Smooth muscle cell (in vitro differentiated cells): ENCODE results near the gene DNAH1. TPM values are rescaled to one million over a fixed set of nuclear protein-coding genes. Genes with fewer than 3 reads are reported as not detected.
"Not testable (repeated sequence)": the region's sequence is repeated elsewhere in the genome, so short reads cannot be mapped to it uniquely, and the experiment has no call there.

Source experiments
- DNase-seq: peaks from one replicate; lab custom pipeline; 2025; ENCODE audit not compliant: unreplicated experiment; lab: John Stamatoyannopoulos, UW
- H2AFZ ChIP-seq: fragments of 200-600 bp; sonication (generic); 2 replicates; pipeline ENCODE4 v1.6.0; 2016; ENCODE audit warnings: antibody characterized with exemption, low read depth, mild to moderate bottlenecking
- H3F3A ChIP-seq: fragments of 200-600 bp; sonication (generic); 2 replicates; pipeline ENCODE4 v1.6.0; 2017; ENCODE audit warnings: antibody characterized with exemption, low read depth
- H3K27ac ChIP-seq: fragments of 200-600 bp; sonication (generic); 2 replicates; pipeline ENCODE4 v1.5.1; 2016; ENCODE audit warnings: low read depth, mild to moderate bottlenecking
- H3K27me3 ChIP-seq: fragments of 200-600 bp; sonication (generic); 2 replicates; pipeline ENCODE4 v1.6.1; 2016; ENCODE audit warnings: low read depth, mild to moderate bottlenecking
- H3K36me3 ChIP-seq: fragments of 200-600 bp; sonication (generic); 2 replicates; pipeline ENCODE4 v1.5.1; 2016; ENCODE audit warnings: low read depth
- H3K4me1 ChIP-seq: fragments of 200-600 bp; sonication (generic); 2 replicates; pipeline ENCODE4 v1.5.1; 2016; ENCODE audit warnings: low read depth
- H3K4me2 ChIP-seq: fragments of 200-600 bp; sonication (generic); 2 replicates; pipeline ENCODE4 v1.6.0; 2016; ENCODE audit warnings: mild to moderate bottlenecking
- H3K4me3 ChIP-seq: fragments of 200-600 bp; sonication (generic); 2 replicates; pipeline ENCODE4 v1.5.1; 2016; ENCODE audit warnings: mild to moderate bottlenecking
- H3K79me2 ChIP-seq: fragments of 200-600 bp; sonication (generic); 2 replicates; pipeline ENCODE4 v1.6.0; 2016; ENCODE audit warnings: low read depth, mild to moderate bottlenecking
- H3K9ac ChIP-seq: fragments of 200-600 bp; sonication (generic); 2 replicates; pipeline ENCODE4 v1.6.0; 2016; ENCODE audit warnings: low read depth
- H3K9me3 ChIP-seq: fragments of 200-600 bp; sonication (generic); replicated peaks from 2 replicates; pipeline ENCODE4 v1.5.1; 2016; ENCODE audit warnings: low read depth
- H4K20me1 ChIP-seq: fragments of 200-600 bp; sonication (generic); 2 replicates; pipeline ENCODE4 v1.6.0; 2016; ENCODE audit warnings: low read depth
- CTCF ChIP-seq: fragments of 200-600 bp; sonication (generic); IDR thresholded peaks from 2 replicates; pipeline ENCODE4 v1.5.1; 2017; ENCODE audit warnings: borderline replicate concordance, mild to moderate bottlenecking, antibody characterized with exemption; ENCODE audit not compliant: insufficient read depth, poor library complexity, severe bottlenecking
- WGBS: methylation state at CpG from one replicate; pipeline ENCODE4 v1.1.7; 2016; ENCODE audit warnings: low lambda C conversion rate; 5-methylcytosine and 5-hydroxymethylcytosine counted together
- polyA plus RNA-seq: library from polyadenylated mRNA; unstranded; fragments of >200 nt; fragmentation: Nextera tagmentation; extraction: Ambion mirVana; gene quantifications from 2 replicates; pipeline ENCODE4 v1.2.1, GENCODE V29; 2016
- total RNA-seq: library from RNA; depleted of rRNA; stranded (reverse); fragments of >200 nt; gene quantifications from 2 replicates; pipeline ENCODE4 v1.2.3, GENCODE V29; 2014

DNAH1 gene
- total and polyA plus RNA-seq, 2 experiments from 2014 or later, result 0.54 to 3.7 TPM

GRCh38 chr3:52283306-52283705 is 32.8 kb upstream of the DNAH1 start:
- Histone ChIP-seq H3K79me2 (no peaks in the 10 kb centered on the region), H3K4me3 (no peak overlapping the region), H3K4me1 (peaks cover 16% of the 10 kb centered on the region), H4K20me1 (no peaks in the 10 kb centered on the region), H3K4me2 (no peak overlapping the region), H3K36me3 (no peaks in the 10 kb centered on the region), H3K9ac (no peak overlapping the region), H2AFZ (no peak overlapping the region), H3K27me3 (no peaks in the 10 kb centered on the region), H3F3A (peaks cover 18% of the 10 kb centered on the region), H3K27ac (peak overlapping the region; percentile 23), H3K9me3 (no peaks in the 10 kb centered on the region)
- DNase-seq, result no peak
- WGBS, result 43% methylated on average over 1 of the region's 1 CpG
- no peak for TF ChIP-seq CTCF

- H3K36me3 ChIP-seq, result not testable (repeated sequence)
Observed at GRCh38 chr3:52284051-52284450, 32.1 kb upstream of the DNAH1 start.

GRCh38 chr3:52286777-52287110 is 29.4 kb upstream of the DNAH1 start:
- Histone ChIP-seq H3K9me3 (no peaks in the 10 kb centered on the region), H3K27me3 (no peaks in the 10 kb centered on the region), H3K4me2 (peak overlapping the region; percentile 86), H3K27ac (peak overlapping the region; percentile 99), H2AFZ (no peak overlapping the region), H3K4me1 (peaks cover 11% of the 10 kb centered on the region), H3K79me2 (peaks cover 10% of the 10 kb centered on the region), H3K4me3 (peak overlapping the region; percentile 75), H4K20me1 (no peaks in the 10 kb centered on the region), H3K9ac (peak overlapping the region; percentile 98), H3F3A (peaks cover 14% of the 10 kb centered on the region), H3K36me3 (no peaks in the 10 kb centered on the region)
- no peak for TF ChIP-seq CTCF
- WGBS, result 85% methylated on average over 8 of the region's 8 CpGs
- no peak for DNase-seq

More at GRCh38 chr3:52284051-52284450, 32.1 kb upstream of the DNAH1 start:
- not testable (repeated sequence) for H3K4me3 ChIP-seq, H4K20me1 ChIP-seq, H3K9ac ChIP-seq, H3K27me3 ChIP-seq, H3K9me3 ChIP-seq, H3K4me2 ChIP-seq, H3K27ac ChIP-seq, H3K79me2 ChIP-seq, DNase-seq, H2AFZ ChIP-seq
- Histone ChIP-seq H3F3A (peaks cover 18% of the 10 kb centered on the region), H3K4me1 (peaks cover 20% of the 10 kb centered on the region)
- 100% methylated on average over 4 of the region's 4 CpGs for WGBS

- Histone ChIP-seq H3K79me2 (peaks cover 10% of the 10 kb centered on the region), H3K27ac (no peak overlapping the region), H3K36me3 (no peaks in the 10 kb centered on the region), H3K27me3 (no peaks in the 10 kb centered on the region), H2AFZ (no peak overlapping the region), H3F3A (no peaks in the 10 kb centered on the region), H3K4me1 (peaks cover 11% of the 10 kb centered on the region), H3K4me2 (peak overlapping the region; percentile 86), H3K4me3 (peak overlapping the region; percentile 75), H4K20me1 (no peaks in the 10 kb centered on the region), H3K9me3 (no peaks in the 10 kb centered on the region), H3K9ac (no peak overlapping the region)
- no peak for DNase-seq
- TF ChIP-seq CTCF, result no peak
- WGBS, result 97% methylated on average over 6 of the region's 6 CpGs
Observed at GRCh38 chr3:52288674-52289073, 27.4 kb upstream of the DNAH1 start.
